ENCODE results near the gene ORM1. TPM values are rescaled to one million over a fixed set of nuclear protein-coding genes. Genes with fewer than 3 reads are reported as not detected.

Gene ORM1
- total and polyA plus RNA-seq, 9 donors: 0.30 to 11.9 (median 2.1) TPM; not detected in 4

DNA sequence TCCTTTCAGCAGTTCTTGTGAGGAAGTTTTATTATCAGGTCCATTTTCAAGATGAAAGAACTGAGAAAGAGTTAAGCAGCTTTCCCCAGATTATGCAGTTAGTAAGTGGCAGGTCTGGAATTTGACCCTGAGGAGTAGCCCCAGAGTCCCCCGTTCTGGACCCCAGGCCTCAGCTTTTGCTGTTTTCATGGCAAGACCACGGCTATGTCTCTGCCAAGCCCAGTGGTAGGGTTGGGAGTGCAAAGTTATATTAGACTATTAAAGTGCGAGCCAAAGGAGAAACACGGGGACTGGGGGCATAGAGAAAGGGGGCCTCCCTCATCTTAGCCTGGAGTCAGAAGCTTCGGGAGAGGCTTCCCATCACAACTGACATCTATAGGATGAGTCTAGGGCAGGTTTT is 19.3 kb upstream of the ORM1 start:
- Histone ChIP-seq H3K9me3 (no peaks in the 10 kb centered on the region), H3K36me3 (no peaks in the 10 kb centered on the region), H3K27ac (no peak overlapping the region), H3K4me3 (no peak overlapping the region), H3K4me1 (ENCODE audit: insufficient read depth) (peaks cover 6% of the 10 kb centered on the region), H3K27me3 (no peaks in the 10 kb centered on the region)
- no peak for TF ChIP-seq EP300 (IDR thresholded peaks at IDR 0.05)
- TF ChIP-seq CTCF (IDR thresholded peaks at IDR 0.05): no peak
- TF ChIP-seq POLR2A (IDR thresholded peaks at IDR 0.05): no peak
- intact Hi-C loops (cut with DNase I): loop anchor here in 1 of 4 donors (5.0 kb wide), 1 partner anchor 146 kb away; the partner anchor contains the start of gene COL27A1
- 72 to 95% (median 82%) methylated on average over 5 of the region's 5 CpGs for WGBS, 3 donors
- peak in 4 of 5 donors; percentile 1 to 12 (median 8) for DNase-seq

DNA sequence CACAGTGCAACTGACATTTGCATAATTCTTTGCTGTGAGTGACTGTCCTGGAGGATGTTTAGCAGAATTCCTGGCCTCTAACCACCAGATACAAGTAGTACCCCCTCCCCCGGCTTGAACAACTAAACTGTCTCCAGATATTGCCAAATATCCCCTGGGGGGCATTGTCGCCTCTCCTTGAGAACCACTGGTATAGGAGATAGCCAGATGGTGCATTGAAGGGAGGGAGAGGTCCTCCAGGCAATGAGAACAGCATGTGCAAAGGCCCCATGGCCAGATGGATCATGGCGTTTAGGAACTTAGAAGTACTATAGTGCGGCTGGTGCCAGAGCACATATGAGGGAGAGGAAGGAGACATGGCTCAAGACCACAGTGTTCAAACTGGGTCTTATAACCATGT is 18.9 kb upstream of the ORM1 start:
- intact Hi-C loops (cut with DNase I): loop anchor here in 1 of 4 donors (5.0 kb wide), 1 partner anchor 147 kb away; the partner anchor contains the start of gene COL27A1
- H3K4me3 ChIP-seq: no peak overlapping the region
- H3K27ac ChIP-seq: no peak overlapping the region
- H3K27me3 ChIP-seq: no peaks in the 10 kb centered on the region
- no peak for TF ChIP-seq CTCF (IDR thresholded peaks at IDR 0.05)
- TF ChIP-seq POLR2A (IDR thresholded peaks at IDR 0.05): no peak
- TF ChIP-seq EP300 (IDR thresholded peaks at IDR 0.05): no peak
- H3K9me3 ChIP-seq: no peaks in the 10 kb centered on the region
- H3K36me3 ChIP-seq: no peaks in the 10 kb centered on the region
- DNase-seq: peak in 3 of 5 donors; percentile 6 to 15 (median 10)
- peaks cover 6% of the 10 kb centered on the region for H3K4me1 ChIP-seq (ENCODE audit: insufficient read depth)
- WGBS, 3 donors: 92 to 96% (median 95%) methylated on average over 4 of the region's 4 CpGs

GRCh38 chr9:114304416-114305188 is 18.3 kb upstream of the ORM1 start:
- peak overlapping the region in 1 of 2 donors; percentile 50 for H3K27ac ChIP-seq

GRCh38 chr9:114307899-114308267 is 15.0 kb upstream of the ORM1 start:
- no peaks in the 10 kb centered on the region for H3K36me3 ChIP-seq
- DNase-seq: no peak
- no peaks in the 10 kb centered on the region for H3K27me3 ChIP-seq
- WGBS, 3 donors: 69 to 83% (median 79%) methylated on average over 6 of the region's 6 CpGs
- H3K27ac ChIP-seq: no peak overlapping the region
- intact Hi-C loops (cut with DNase I): no loop called here
- no peak for TF ChIP-seq EP300 (IDR thresholded peaks at IDR 0.05)
- TF ChIP-seq CTCF (IDR thresholded peaks at IDR 0.05): no peak
- no peak for TF ChIP-seq POLR2A (IDR thresholded peaks at IDR 0.05)
- H3K4me3 ChIP-seq: no peak overlapping the region
- peaks cover 6% of the 10 kb centered on the region for H3K4me1 ChIP-seq (ENCODE audit: insufficient read depth)
- no peaks in the 10 kb centered on the region for H3K9me3 ChIP-seq

More at GRCh38 chr9:114304416-114305188, 18.3 kb upstream of the ORM1 start:
- whole genome bisulfite sequencing, 3 donors: 82 to 86% (median 82%) methylated on average over 10 of the region's 10 CpGs
- peak in 4 of 5 donors; percentile 7 to 30 (median 16) for DNase-seq
- Histone ChIP-seq H3K27me3 (no peaks in the 10 kb centered on the region), H3K4me3 (no peak overlapping the region), H3K9me3 (no peaks in the 10 kb centered on the region), H3K4me1 (ENCODE audit: insufficient read depth) (peaks cover 6% of the 10 kb centered on the region), H3K36me3 (no peaks in the 10 kb centered on the region)
- intact Hi-C loops (cut with DNase I): loop anchor here in 1 of 4 donors (5.0 kb wide), 1 partner anchor 147 kb away; the partner anchor contains the start of gene COL27A1
- TF ChIP-seq EP300 (IDR thresholded peaks at IDR 0.05): no peak
- no peak for TF ChIP-seq CTCF (IDR thresholded peaks at IDR 0.05)
- no peak for TF ChIP-seq POLR2A (IDR thresholded peaks at IDR 0.05)
